ENCODE measurements around the gene PTPRD. TPM values are rescaled to one million over a fixed set of nuclear protein-coding genes. Genes with fewer than 3 reads are reported as not detected.

PTPRD gene
- polyA plus RNA-seq, 1 donor: 55.8 TPM

GRCh38 chr9:10054456-10054855, 558.3 kb downstream of the PTPRD start:
- DNase-seq (ENCODE audit: low read depth): no peak

- no peak for DNase-seq (ENCODE audit: low read depth)
Observed at GRCh38 chr9:10052916-10053315, 559.9 kb downstream of the PTPRD start.

- DNase-seq (ENCODE audit: low read depth): no peak
Observed at GRCh38 chr9:10052181-10052580, 560.6 kb downstream of the PTPRD start.

- DNase-seq (ENCODE audit: low read depth): no peak
Observed at GRCh38 chr9:10050016-10050415, 562.8 kb downstream of the PTPRD start.

GRCh38 chr9:10048994-10049393, 563.8 kb downstream of the PTPRD start:
- DNase-seq (ENCODE audit: low read depth): no peak

GRCh38 chr9:10045598-10045997, 567.2 kb downstream of the PTPRD start:
- DNase-seq (ENCODE audit: low read depth): peak; percentile 20

GRCh38 chr9:10041726-10042229, 571.0 kb downstream of the PTPRD start:
- DNase-seq (ENCODE audit: low read depth): no peak

- no peak for DNase-seq (ENCODE audit: low read depth)
Observed at GRCh38 chr9:10036095-10036494, 576.7 kb downstream of the PTPRD start.

GRCh38 chr9:10032166-10032565, 580.6 kb downstream of the PTPRD start:
- DNase-seq (ENCODE audit: low read depth): no peak

GRCh38 chr9:10026443-10026984, 586.3 kb downstream of the PTPRD start:
- no peak for DNase-seq (ENCODE audit: low read depth)

- no peak for DNase-seq (ENCODE audit: low read depth)
Observed at GRCh38 chr9:10015755-10016154, 597.0 kb downstream of the PTPRD start.

- no peak for DNase-seq (ENCODE audit: low read depth)
Observed at GRCh38 chr9:10014889-10015288, 597.9 kb downstream of the PTPRD start.

GRCh38 chr9:10009401-10009800, 603.4 kb downstream of the PTPRD start:
- no peak for DNase-seq (ENCODE audit: low read depth)

GRCh38 chr9:10008101-10008799, 604.6 kb downstream of the PTPRD start:
- no peak for DNase-seq (ENCODE audit: low read depth)

GRCh38 chr9:10007356-10007755, 605.4 kb downstream of the PTPRD start:
- DNase-seq (ENCODE audit: low read depth): no peak

- no peak for DNase-seq (ENCODE audit: low read depth)
Observed at GRCh38 chr9:10005206-10005605, 607.6 kb downstream of the PTPRD start.

- DNase-seq (ENCODE audit: low read depth): no peak
Observed at GRCh38 chr9:10003047-10003446, 609.8 kb downstream of the PTPRD start.

GRCh38 chr9:10000669-10001068, 612.1 kb downstream of the PTPRD start:
- DNase-seq (ENCODE audit: low read depth): no peak

GRCh38 chr9:9998491-9999287, 614.1 kb downstream of the PTPRD start:
- no peak for DNase-seq (ENCODE audit: low read depth)

GRCh38 chr9:9997585-9997984, 615.2 kb downstream of the PTPRD start:
- no peak for DNase-seq (ENCODE audit: low read depth)

- no peak for DNase-seq (ENCODE audit: low read depth)
Observed at GRCh38 chr9:9996259-9996658, 616.5 kb downstream of the PTPRD start.

- DNase-seq (ENCODE audit: low read depth): no peak
Observed at GRCh38 chr9:9992936-9993335, 619.9 kb downstream of the PTPRD start.

GRCh38 chr9:9973062-9973461, 639.7 kb downstream of the PTPRD start:
- no peak for DNase-seq (ENCODE audit: low read depth)

Data from forelimb muscle (tissue), 1 donor.